Measurements from ENCODE around the gene METTL13.

Gene METTL13

GRCh38 chr1:171781176-171781875, at the start of gene METTL13:
TSS of gene METTL13 (plus strand) at chr1:171781660. CDS start at chr1:171781968, 308 bp downstream.
- Histone ChIP-seq H3K4me2 (ENCODE audit: low read depth, low read length) (peak within 1 kb of the TSS; percentile 92), H2AFZ (ENCODE audit: low read length) (peak within 1 kb of the TSS; percentile 93), H3F3A (ENCODE audit: insufficient read depth, low read length) (peaks cover 26% of the 10 kb centered on the region), H3K9ac (ENCODE audit: low read length) (peak within 1 kb of the TSS; percentile 68), H3K79me2 (ENCODE audit: low read length) (peaks cover 43% of the 10 kb centered on the region), H3K27me3 (replicated peaks; ENCODE audit: insufficient read depth, low read length) (no peaks in the 10 kb centered on the region), H3K27ac (ENCODE audit: low read length) (peak within 1 kb of the TSS; percentile 77), H3K9me2 (replicated peaks; ENCODE audit: insufficient read depth, low read length) (no peaks in the 10 kb centered on the region), H3K4me3 (ENCODE audit: low read length) (peak within 1 kb of the TSS; percentile 90), H3K4me1 (ENCODE audit: low read length) (peaks cover 35% of the 10 kb centered on the region), H3K9me3 (replicated peaks; ENCODE audit: insufficient read depth, low read length) (no peaks in the 10 kb centered on the region), H3K36me3 (replicated peaks; ENCODE audit: insufficient read depth, low read length) (no peaks in the 10 kb centered on the region; the same call in 1 of the 2 replicates), H4K20me1 (ENCODE audit: insufficient read depth, low read length) (no peaks in the 10 kb centered on the region)
- DNase-seq, result peak; percentile 100
- no peak for TF ChIP-seq EZH2phosphoT487 (IDR thresholded peaks at IDR 0.05; ENCODE audit: low read length)
- no peak for TF ChIP-seq EZH2 (optimal IDR thresholded peaks at IDR 0.05; ENCODE audit: low read depth, low read length)
- TF ChIP-seq CTCF (IDR thresholded peaks at IDR 0.05; ENCODE audit: low read length), result no peak; the same call in 1 of the 2 replicates

GRCh38 chr1:171736196-171736595, 45.3 kb upstream of the METTL13 start:
- Histone ChIP-seq H3K27me3 (replicated peaks; ENCODE audit: insufficient read depth, low read length) (no peaks in the 10 kb centered on the region), H4K20me1 (ENCODE audit: insufficient read depth, low read length) (no peaks in the 10 kb centered on the region), H3K9me2 (replicated peaks; ENCODE audit: insufficient read depth, low read length) (no peaks in the 10 kb centered on the region), H3K27ac (ENCODE audit: low read length) (no peak overlapping the region), H3K9ac (ENCODE audit: low read length) (no peak overlapping the region), H3F3A (ENCODE audit: insufficient read depth, low read length) (no peaks in the 10 kb centered on the region), H3K36me3 (replicated peaks; ENCODE audit: insufficient read depth, low read length) (no peaks in the 10 kb centered on the region), H3K4me1 (ENCODE audit: low read length) (no peaks in the 10 kb centered on the region), H2AFZ (ENCODE audit: low read length) (no peak overlapping the region), H3K79me2 (ENCODE audit: low read length) (0 out of 2 replicates have a peak, but pooled peaks cover 6% of the 10 kb centered on the region), H3K9me3 (replicated peaks; ENCODE audit: insufficient read depth, low read length) (no peaks in the 10 kb centered on the region), H3K4me3 (ENCODE audit: low read length) (no peak overlapping the region), H3K4me2 (ENCODE audit: low read depth, low read length) (no peak overlapping the region)
- TF ChIP-seq CTCF (IDR thresholded peaks at IDR 0.05; ENCODE audit: low read length), result no peak
- no peak for TF ChIP-seq EZH2 (optimal IDR thresholded peaks at IDR 0.05; ENCODE audit: low read depth, low read length)
- TF ChIP-seq EZH2phosphoT487 (IDR thresholded peaks at IDR 0.05; ENCODE audit: low read length), result no peak
- DNase-seq, result no peak

- Histone ChIP-seq H4K20me1 (ENCODE audit: insufficient read depth, low read length) (no peaks in the 10 kb centered on the region), H3K9ac (ENCODE audit: low read length) (no peak overlapping the region), H3K9me3 (replicated peaks; ENCODE audit: insufficient read depth, low read length) (no peaks in the 10 kb centered on the region), H3F3A (ENCODE audit: insufficient read depth, low read length) (peaks cover 8% of the 10 kb centered on the region), H3K4me2 (ENCODE audit: low read depth, low read length) (no peak overlapping the region), H2AFZ (ENCODE audit: low read length) (no peak overlapping the region), H3K9me2 (replicated peaks; ENCODE audit: insufficient read depth, low read length) (no peaks in the 10 kb centered on the region), H3K27ac (ENCODE audit: low read length) (no peak overlapping the region), H3K36me3 (replicated peaks; ENCODE audit: insufficient read depth, low read length) (no peaks in the 10 kb centered on the region), H3K4me1 (ENCODE audit: low read length) (peaks cover 7% of the 10 kb centered on the region), H3K4me3 (ENCODE audit: low read length) (no peak overlapping the region), H3K27me3 (replicated peaks; ENCODE audit: insufficient read depth, low read length) (no peaks in the 10 kb centered on the region), H3K79me2 (ENCODE audit: low read length) (0 out of 2 replicates have a peak, but pooled peaks cover 9% of the 10 kb centered on the region)
- DNase-seq, result no peak
- TF ChIP-seq CTCF (IDR thresholded peaks at IDR 0.05; ENCODE audit: low read length) (no peak), EZH2phosphoT487 (IDR thresholded peaks at IDR 0.05; ENCODE audit: low read length) (no peak), EZH2 (optimal IDR thresholded peaks at IDR 0.05; ENCODE audit: low read depth, low read length) (no peak)
Measured at GRCh38 chr1:171738911-171739310, 42.5 kb upstream of the METTL13 start.
